HepG2 (cell line): ENCODE measurements around the gene FGF1.

Source experiments
- JUNB ChIP-seq: sonication (generic); formaldehyde crosslinking; IDR thresholded peaks from 2 replicates; pipeline ENCODE4 v1.8.0; 2022; ENCODE audit warnings: missing genetic modification reagents, mild to moderate bottlenecking, borderline replicate concordance
- TF ChIP-seq, protein P1 (sequence below): sonication (generic); formaldehyde crosslinking; IDR thresholded peaks from 2 replicates; pipeline ENCODE4 v1.5.0; 2020; ENCODE audit warnings: mild to moderate bottlenecking, missing genetic modification reagents, moderate library complexity

DNA sequence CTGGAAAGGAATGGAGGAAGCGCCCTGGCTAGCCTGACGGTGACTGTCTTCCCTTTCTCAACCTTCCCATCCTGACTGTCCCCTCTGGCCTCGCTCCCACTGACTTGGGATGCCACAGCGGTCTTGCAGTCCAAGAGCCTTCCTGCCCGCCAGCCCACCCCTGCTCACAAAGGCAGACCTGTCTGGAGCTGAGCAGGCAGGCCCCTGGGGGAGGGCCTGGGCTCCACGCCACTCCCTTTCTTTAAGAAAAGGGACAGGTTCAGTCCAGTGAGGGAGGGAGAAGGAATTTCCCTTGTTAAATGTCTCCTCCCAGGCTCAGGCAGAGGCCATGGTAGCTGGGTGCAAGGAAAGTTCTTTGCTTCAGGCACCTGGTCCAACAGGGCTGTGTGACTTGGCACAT is 18.1 kb downstream of the FGF1 start:
- TF ChIP-seq JUNB (CRISPR knock-in tag): no peak
- TF ChIP-seq, protein P1, sequence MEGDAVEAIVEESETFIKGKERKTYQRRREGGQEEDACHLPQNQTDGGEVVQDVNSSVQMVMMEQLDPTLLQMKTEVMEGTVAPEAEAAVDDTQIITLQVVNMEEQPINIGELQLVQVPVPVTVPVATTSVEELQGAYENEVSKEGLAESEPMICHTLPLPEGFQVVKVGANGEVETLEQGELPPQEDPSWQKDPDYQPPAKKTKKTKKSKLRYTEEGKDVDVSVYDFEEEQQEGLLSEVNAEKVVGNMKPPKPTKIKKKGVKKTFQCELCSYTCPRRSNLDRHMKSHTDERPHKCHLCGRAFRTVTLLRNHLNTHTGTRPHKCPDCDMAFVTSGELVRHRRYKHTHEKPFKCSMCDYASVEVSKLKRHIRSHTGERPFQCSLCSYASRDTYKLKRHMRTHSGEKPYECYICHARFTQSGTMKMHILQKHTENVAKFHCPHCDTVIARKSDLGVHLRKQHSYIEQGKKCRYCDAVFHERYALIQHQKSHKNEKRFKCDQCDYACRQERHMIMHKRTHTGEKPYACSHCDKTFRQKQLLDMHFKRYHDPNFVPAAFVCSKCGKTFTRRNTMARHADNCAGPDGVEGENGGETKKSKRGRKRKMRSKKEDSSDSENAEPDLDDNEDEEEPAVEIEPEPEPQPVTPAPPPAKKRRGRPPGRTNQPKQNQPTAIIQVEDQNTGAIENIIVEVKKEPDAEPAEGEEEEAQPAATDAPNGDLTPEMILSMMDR (CRISPR knock-in tag): no peak
